CD4-positive, alpha-beta T cell (primary cell): Measurements from ENCODE around the gene CDH4. TPM values are rescaled to one million over a fixed set of nuclear protein-coding genes. Genes with fewer than 3 reads are reported as not detected.

ENCODE experiments used
- ATAC-seq: fragments of 200-7000 bp; cut with Tn5 transposase; one replicate; pipeline ENCODE4 v1.10.0; 2022; ENCODE audit warnings: mild to moderate bottlenecking; ENCODE audit not compliant: poor library complexity
- CTCF ChIA-PET: fragments of 350-600 bp; sonication (Branson Sonifier 250); formaldehyde crosslinking; loops from one replicate; lab custom pipeline; 2021; ENCODE audit warnings: antibody characterized with exemption, inconsistent platforms; lab: Charles Lee
- POLR2A ChIA-PET: fragments of 350-600 bp; sonication (Branson Sonifier 250); formaldehyde crosslinking; loops from one replicate; lab custom pipeline; 2021; ENCODE audit warnings: antibody characterized with exemption, inconsistent platforms; lab: Charles Lee
- DNase-seq, 14 experiments: peaks; one replicate each; pipeline ENCODE4 v3.0.0-alpha.2; 2013 to 2020; ENCODE audit warnings: mixed read lengths in 2 of 14
- H3K27ac ChIP-seq, 2 donors: one replicate each; pipeline versions ENCODE4 v1.5.1 to v1.7.0; 2013; ENCODE audit warnings: low read length in 2 of 2, low read depth in 1 of 2, mild to moderate bottlenecking in 1 of 2
- H3K27me3 ChIP-seq, 2 experiments: 1 replicate in 1 of 2; 2 replicates in 1 of 2; pipeline versions ENCODE4 v1.6.1 to v1.7.0; 2013; ENCODE audit warnings: low read length in 2 of 2, control low read depth in 1 of 2, mild to moderate bottlenecking in 1 of 2, moderate library complexity in 1 of 2; ENCODE audit not compliant: insufficient read depth in 2 of 2, control insufficient read depth in 1 of 2
- H3K36me3 ChIP-seq: one replicate; pipeline ENCODE4 v1.6.1; 2013; ENCODE audit warnings: low read length, control low read depth; ENCODE audit not compliant: insufficient read depth
- H3K4me1 ChIP-seq: one replicate; pipeline ENCODE4 v1.6.1; 2013; ENCODE audit warnings: low read length, control low read depth; ENCODE audit not compliant: insufficient read depth
- H3K4me3 ChIP-seq: one replicate; pipeline ENCODE4 v1.5.1; 2013; ENCODE audit warnings: mild to moderate bottlenecking, low read length, moderate library complexity
- H3K9me3 ChIP-seq, 2 experiments: 1 replicate in 1 of 2; 2 replicates in 1 of 2; pipeline versions ENCODE4 v1.6.1 to v1.7.0; 2013; ENCODE audit warnings: low read length in 2 of 2, mild to moderate bottlenecking in 2 of 2, control low read depth in 1 of 2, moderate library complexity in 1 of 2; ENCODE audit not compliant: control insufficient read depth in 1 of 2, insufficient read depth in 1 of 2
- H3K27ac Mint-ChIP-seq: one replicate; pipeline ENCODE4 v1.8.0; 2020; ENCODE audit warnings: mixed read lengths
- H3K27me3 Mint-ChIP-seq: one replicate; pipeline ENCODE4 v1.8.0; 2021; ENCODE audit warnings: mixed read lengths
- H3K36me3 Mint-ChIP-seq: one replicate; pipeline ENCODE4 v1.8.0; 2021; ENCODE audit warnings: low read depth, mixed read lengths
- H3K4me1 Mint-ChIP-seq: one replicate; pipeline ENCODE4 v1.8.0; 2021; ENCODE audit warnings: low read depth, mixed read lengths
- H3K4me3 Mint-ChIP-seq: one replicate; pipeline ENCODE4 v1.8.0; 2020; ENCODE audit warnings: mild to moderate bottlenecking, mixed read lengths
- H3K9me3 Mint-ChIP-seq: one replicate; pipeline ENCODE4 v1.8.0; 2020; ENCODE audit warnings: mixed read lengths
- CTCF ChIP-seq: fragments of 200-600 bp; IDR thresholded peaks from one replicate; pipeline ENCODE4 v1.8.0; 2022; ENCODE audit warnings: antibody characterized with exemption, mild to moderate bottlenecking
- intact Hi-C, 2 experiments: fragments of 100-400 bp; cut with DNase I in 1 of 2; cut with micrococcal nuclease in 1 of 2; formaldehyde crosslinking; loops; one replicate each; pipeline versions ENCODE4 v1.15.1 to v1.9.0; 2023 to 2025; cut with DNase I, micrococcal nuclease
- total RNA-seq, 174 experiments: library from RNA in 2 of 174; stranded (reverse) in 2 of 174; gene quantifications; one replicate each; pipeline ENCODE4 v1.2.3 and lab custom pipeline; 2021 to 2026

Gene CDH4
- total RNA-seq, 2 experiments from 2014 or later, result 0.11 TPM

- Mint-ChIP-seq H3K4me1 (no peaks in the 10 kb centered on the region), H3K4me3 (no peak overlapping the region), H3K9me3 (peaks cover 2% of the 10 kb centered on the region), H3K27ac (no peak overlapping the region), H3K27me3 (peaks cover 5% of the 10 kb centered on the region), H3K36me3 (no peaks in the 10 kb centered on the region)
- no peak for TF ChIP-seq CTCF
- Histone ChIP-seq H3K27ac (no peak overlapping the region), H3K27me3 (no peaks in the 10 kb centered on the region), H3K4me1 (no peaks in the 10 kb centered on the region), H3K9me3 (no peaks in the 10 kb centered on the region), H3K36me3 (no peaks in the 10 kb centered on the region), H3K4me3 (no peak overlapping the region)
- ATAC-seq (no peak), DNase-seq (no peak)
- POLR2A ChIA-PET, result no interaction called here
- CTCF ChIA-PET, result no interaction called here
- intact Hi-C loops, result loop anchor here in 1 of 2 experiments (10.0 kb wide), 1 partner anchor 56 kb away; no protein-coding TSS in a partner anchor
These were observed 33.0 kb upstream of the CDH4 start for GRCh38 chr20:61219021-61219431.

- H3K27ac ChIP-seq, result no peak overlapping the region
- intact Hi-C loops, result no loop called here
These were observed 31.9 kb upstream of the CDH4 start for GRCh38 chr20:61220131-61220530.

GRCh38 chr20:61220626-61221325 lies 31.3 kb upstream of the CDH4 start:
- CTCF ChIA-PET, result no interaction called here
- H3K27me3 Mint-ChIP-seq, result peaks cover 10% of the 10 kb centered on the region
- no peak overlapping the region for H3K27ac Mint-ChIP-seq
- no peak for TF ChIP-seq CTCF
- H3K9me3 Mint-ChIP-seq, result peaks cover 2% of the 10 kb centered on the region
- DNase-seq (no peak), ATAC-seq (no peak)
- Histone ChIP-seq H3K27me3 (no peaks in the 10 kb centered on the region), H3K4me1 (no peaks in the 10 kb centered on the region), H3K36me3 (no peaks in the 10 kb centered on the region), H3K27ac (no peak overlapping the region), H3K9me3 (no peaks in the 10 kb centered on the region), H3K4me3 (no peak overlapping the region)
- no peaks in the 10 kb centered on the region for H3K4me1 Mint-ChIP-seq
- POLR2A ChIA-PET, result no interaction called here
- H3K36me3 Mint-ChIP-seq, result no peaks in the 10 kb centered on the region
- intact Hi-C loops, result no loop called here
- no peak overlapping the region for H3K4me3 Mint-ChIP-seq

More at GRCh38 chr20:61220131-61220530, 31.9 kb upstream of the CDH4 start:
- Mint-ChIP-seq H3K27ac (no peak overlapping the region), H3K27me3 (peaks cover 10% of the 10 kb centered on the region), H3K9me3 (peaks cover 2% of the 10 kb centered on the region), H3K36me3 (no peaks in the 10 kb centered on the region), H3K4me1 (no peaks in the 10 kb centered on the region), H3K4me3 (no peak overlapping the region)
- Histone ChIP-seq H3K36me3 (no peaks in the 10 kb centered on the region), H3K4me3 (no peak overlapping the region), H3K4me1 (no peaks in the 10 kb centered on the region), H3K27me3 (no peaks in the 10 kb centered on the region), H3K9me3 (no peaks in the 10 kb centered on the region)
- DNase-seq, result no peak
- ChIA-PET CTCF (no interaction called here), POLR2A (no interaction called here)
- TF ChIP-seq CTCF, result no peak
- no peak for ATAC-seq
